GM06990 (cell line): Measurements from ENCODE around the gene CAMTA1.
A peak's percentile ranks its signal among the peaks of the same experiment; 100 is the strongest.

Source experiments
- DNase-seq: peaks from one replicate; pipeline ENCODE4 v3.0.0-alpha.2; 2011; ENCODE audit not compliant: insufficient read length; ENCODE audit errors: extremely low read depth
- H3K27me3 ChIP-seq: replicated peaks from 2 replicates; pipeline ENCODE4 v1.6.0; 2011; ENCODE audit warnings: low read length; ENCODE audit not compliant: control insufficient read depth, insufficient read depth
- H3K36me3 ChIP-seq: 2 replicates; pipeline ENCODE4 v1.5.1; 2011; ENCODE audit warnings: low read length; ENCODE audit not compliant: control insufficient read depth, insufficient read depth
- H3K4me3 ChIP-seq: replicated peaks from 2 replicates; pipeline ENCODE4 v1.5.1; 2011; ENCODE audit warnings: low read depth, mild to moderate bottlenecking, control low read depth, low read length
- CTCF ChIP-seq: IDR thresholded peaks from 2 replicates; pipeline ENCODE4 v1.5.1; 2011; ENCODE audit warnings: low read length, control low read depth, mild to moderate bottlenecking, inconsistent platforms; ENCODE audit not compliant: insufficient read depth, poor library complexity, severe bottlenecking

The CAMTA1 gene

GRCh38 chr1:7467476-7468175 is 682.4 kb downstream of the CAMTA1 start:
- no peak overlapping the region for H3K4me3 ChIP-seq
- no peaks in the 10 kb centered on the region for H3K36me3 ChIP-seq
- no peak for TF ChIP-seq CTCF
- no peaks in the 10 kb centered on the region; the same call in 1 of the 2 replicates for H3K27me3 ChIP-seq
- no peak for DNase-seq

GRCh38 chr1:7468248-7468647 is 683.0 kb downstream of the CAMTA1 start:
- no peak for TF ChIP-seq CTCF
- no peak for DNase-seq
- Histone ChIP-seq H3K36me3 (no peaks in the 10 kb centered on the region), H3K4me3 (no peak overlapping the region), H3K27me3 (no peaks in the 10 kb centered on the region; the same call in 1 of the 2 replicates)

- TF ChIP-seq CTCF, result no peak
- no peak overlapping the region for H3K4me3 ChIP-seq
- H3K27me3 ChIP-seq, result no peaks in the 10 kb centered on the region; the same call in 1 of the 2 replicates
- DNase-seq, result no peak
- no peaks in the 10 kb centered on the region for H3K36me3 ChIP-seq
These were observed 684.1 kb downstream of the CAMTA1 start for GRCh38 chr1:7469255-7469938.

- Histone ChIP-seq H3K36me3 (no peaks in the 10 kb centered on the region), H3K4me3 (no peak overlapping the region), H3K27me3 (no peaks in the 10 kb centered on the region; the same call in 1 of the 2 replicates)
- TF ChIP-seq CTCF, result no peak
- DNase-seq, result peak; percentile 57
These were observed 685.8 kb downstream of the CAMTA1 start for GRCh38 chr1:7470904-7471638.

GRCh38 chr1:7471836-7472235 is 686.6 kb downstream of the CAMTA1 start:
- DNase-seq, result no peak
- Histone ChIP-seq H3K4me3 (no peak overlapping the region), H3K27me3 (no peaks in the 10 kb centered on the region; the same call in 1 of the 2 replicates), H3K36me3 (no peaks in the 10 kb centered on the region)
- no peak for TF ChIP-seq CTCF
